H1 (cell line): Measurements from ENCODE around the gene OR6F1. TPM values are rescaled to one million over a fixed set of nuclear protein-coding genes. Genes with fewer than 3 reads are reported as not detected.

Experiments used
- CTCF ChIA-PET: fragments of 300-600 bp; sonication (Branson Sonifier 250); formaldehyde crosslinking; loops from one replicate; lab custom pipeline; 2021; ENCODE audit not compliant: partially characterized antibody; lab: Charles Lee
- POLR2A ChIA-PET: fragments of 300-600 bp; sonication (Branson Sonifier 250); formaldehyde crosslinking; loops from one replicate; lab custom pipeline; 2021; ENCODE audit warnings: inconsistent platforms; ENCODE audit not compliant: partially characterized antibody; lab: Charles Lee
- DNase-seq, 2 experiments: peaks; one replicate each; pipeline versions ENCODE4 v3.0.0 to v3.0.0-alpha.2; 2010 to 2022; ENCODE audit warnings: low spot score in 2 of 2, low read depth in 1 of 2, mixed read lengths in 1 of 2
- FAIRE-seq: peaks from 2 replicates; lab custom pipeline; 2011; peaks lifted over from hg19 to GRCh38; lab: Jason Lieb, UNC
- H2AFZ ChIP-seq: 2 replicates; pipeline ENCODE4 v1.8.1; 2012; ENCODE audit warnings: low read length, inconsistent platforms
- H2AK5ac ChIP-seq: 2 replicates; pipeline ENCODE4 v1.6.1; 2013; ENCODE audit warnings: low read depth, low read length
- H2BK120ac ChIP-seq: replicated peaks from 2 replicates; pipeline ENCODE3; 2013; ENCODE audit warnings: low read depth, low read length, inconsistent platforms
- H2BK12ac ChIP-seq: 2 replicates; pipeline ENCODE4 v1.6.1; 2013; ENCODE audit warnings: low read depth, low read length
- H2BK15ac ChIP-seq: 2 replicates; pipeline ENCODE4 v1.6.1; 2013; ENCODE audit warnings: low read length
- H2BK20ac ChIP-seq: 2 replicates; pipeline ENCODE4 v1.6.1; 2013; ENCODE audit warnings: low read length
- H2BK5ac ChIP-seq: 2 replicates; pipeline ENCODE4 v1.6.1; 2013; ENCODE audit warnings: low read depth, low read length
- H3K14ac ChIP-seq: 2 replicates; pipeline ENCODE4 v1.6.1; 2013; ENCODE audit warnings: inconsistent platforms; ENCODE audit not compliant: insufficient read length
- H3K18ac ChIP-seq: 2 replicates; pipeline ENCODE4 v1.6.1; 2013; ENCODE audit warnings: low read length; ENCODE audit errors: extremely low read depth
- H3K23ac ChIP-seq: 2 replicates; pipeline ENCODE4 v1.6.1; 2013; ENCODE audit warnings: inconsistent platforms; ENCODE audit not compliant: insufficient read length
- H3K23me2 ChIP-seq: 2 replicates; pipeline ENCODE4 v1.6.1; 2013; ENCODE audit warnings: low read depth, low read length
- H3K27ac ChIP-seq: 2 replicates; pipeline ENCODE4 v1.6.1; 2011; ENCODE audit warnings: low read depth, low read length, inconsistent platforms
- H3K27me3 ChIP-seq, 4 experiments: replicated peaks in 1 of 4; 1 replicate in 1 of 4; 2 replicates in 3 of 4; pipeline versions ENCODE4 v1.6.1 to v1.8.1; 2011 to 2013; ENCODE audit warnings: low read length in 3 of 4, mild to moderate bottlenecking in 3 of 4, inconsistent platforms in 2 of 4, mixed read lengths in 2 of 4, moderate library complexity in 1 of 4; ENCODE audit not compliant: control insufficient read depth in 3 of 4, insufficient read depth in 3 of 4; ENCODE audit errors: extremely low read depth in 1 of 4
- H3K36me3 ChIP-seq, 4 experiments: 2 replicates each; pipeline versions ENCODE4 v1.6.1 to v1.8.1; 2011 to 2013; ENCODE audit warnings: mild to moderate bottlenecking in 4 of 4, low read length in 3 of 4, moderate library complexity in 2 of 4, control low read depth in 1 of 4, inconsistent platforms in 1 of 4; ENCODE audit not compliant: insufficient read depth in 4 of 4, control insufficient read depth in 2 of 4
- H3K4ac ChIP-seq: replicated peaks from 2 replicates; pipeline ENCODE3; 2013; ENCODE audit warnings: low read length, low read depth, mixed read lengths, inconsistent platforms; ENCODE audit not compliant: insufficient read length
- H3K4me1 ChIP-seq, 4 experiments: replicated peaks in 1 of 4; 1 replicate in 1 of 4; 2 replicates in 3 of 4; pipeline versions ENCODE4 v1.6.1 to v1.8.1; 2011 to 2013; ENCODE audit warnings: low read length in 3 of 4, inconsistent platforms in 2 of 4, mixed read lengths in 1 of 4; ENCODE audit not compliant: insufficient read depth in 4 of 4, control insufficient read depth in 3 of 4
- H3K4me2 ChIP-seq, 2 experiments: 2 replicates each; pipeline versions ENCODE4 v1.6.1 to v1.8.1; 2011 to 2013; ENCODE audit warnings: low read depth in 2 of 2, low read length in 2 of 2, control low read depth in 1 of 2, inconsistent platforms in 1 of 2, mild to moderate bottlenecking in 1 of 2; ENCODE audit not compliant: insufficient read depth in 1 of 2
- H3K4me3 ChIP-seq, 4 experiments: fragments of 200-600, 300-600 bp in 1 of 4; sonication (generic), shearing (Covaris generic), sonication (Bioruptor Twin) in 1 of 4; 2 replicates each; pipeline versions ENCODE4 v1.5.1 to v1.8.1; 2011 to 2016; ENCODE audit warnings: low read length in 4 of 4, low read depth in 3 of 4, control low read depth in 2 of 4, inconsistent platforms in 2 of 4, mild to moderate bottlenecking in 2 of 4, mixed read lengths in 1 of 4, moderate library complexity in 1 of 4; ENCODE audit not compliant: insufficient read depth in 2 of 4; ENCODE audit errors: extremely low read depth in 1 of 4
- H3K56ac ChIP-seq: replicated peaks from 2 replicates; pipeline ENCODE3; 2013; ENCODE audit warnings: low read depth, mild to moderate bottlenecking, mixed read lengths, low read length, inconsistent platforms; ENCODE audit not compliant: insufficient read length
- H3K79me1 ChIP-seq: 2 replicates; pipeline ENCODE4 v1.6.1; 2013; ENCODE audit warnings: low read depth, low read length, control low read depth
- H3K79me2 ChIP-seq, 2 experiments: 2 replicates each; pipeline versions ENCODE4 v1.6.1 to v1.8.1; 2012 to 2013; ENCODE audit warnings: low read length in 2 of 2, mild to moderate bottlenecking in 2 of 2, inconsistent platforms in 1 of 2; ENCODE audit not compliant: insufficient read depth in 2 of 2, control insufficient read depth in 1 of 2
- H3K9ac ChIP-seq, 4 experiments: replicated peaks in 1 of 4; 1 replicate in 1 of 4; 2 replicates in 3 of 4; pipeline versions ENCODE4 v1.6.1 to v1.8.1; 2011 to 2013; ENCODE audit warnings: low read depth in 3 of 4, low read length in 3 of 4, control low read depth in 2 of 4, mild to moderate bottlenecking in 2 of 4, moderate library complexity in 2 of 4, inconsistent platforms in 1 of 4; ENCODE audit errors: extremely low read depth in 1 of 4
- H3K9me3 ChIP-seq, 2 experiments: 2 replicates each; pipeline versions ENCODE4 v1.6.1 to v1.8.1; 2012 to 2013; ENCODE audit warnings: mild to moderate bottlenecking in 2 of 2, moderate library complexity in 2 of 2, control low read depth in 1 of 2, inconsistent platforms in 1 of 2, low read depth in 1 of 2, low read length in 1 of 2, mixed read lengths in 1 of 2; ENCODE audit not compliant: insufficient read depth in 2 of 2
- H4K20me1 ChIP-seq, 2 experiments: replicated peaks in 1 of 2; 2 replicates each; pipeline versions ENCODE3 to v1.8.1; 2011 to 2013; ENCODE audit warnings: inconsistent platforms in 2 of 2, low read length in 2 of 2, mild to moderate bottlenecking in 1 of 2; ENCODE audit not compliant: insufficient read depth in 2 of 2, control insufficient read depth in 1 of 2
- H4K5ac ChIP-seq: 2 replicates; pipeline ENCODE4 v1.6.1; 2013; ENCODE audit warnings: low read length, low read depth, mixed read lengths, inconsistent platforms; ENCODE audit not compliant: insufficient read length
- H4K8ac ChIP-seq: 2 replicates; pipeline ENCODE4 v1.8.0; 2013; ENCODE audit warnings: mild to moderate bottlenecking, moderate library complexity, low read length, inconsistent platforms; ENCODE audit not compliant: insufficient read depth; ENCODE audit errors: extremely low read depth
- H4K91ac ChIP-seq: replicated peaks from 2 replicates; pipeline ENCODE3; 2013; ENCODE audit warnings: low read length, mixed read lengths, inconsistent platforms; ENCODE audit not compliant: insufficient read length
- BCL11A ChIP-seq, 2 experiments: IDR thresholded peaks; one replicate each; pipeline ENCODE4 v1.6.1; 2011; ENCODE audit warnings: low read depth in 2 of 2, low read length in 2 of 2, mild to moderate bottlenecking in 2 of 2
- HDAC6 ChIP-seq: IDR thresholded peaks from one replicate; pipeline ENCODE4 v1.7.1; 2012; ENCODE audit warnings: low read depth, mild to moderate bottlenecking, inconsistent platforms, low read length, moderate library complexity
- WGBS, 2 experiments: shearing (Covaris generic) in 1 of 2; methylation state at CpG; one replicate each; pipeline versions ENCODE4 v1.1.6 to v1.1.7; 2013 to 2015; ENCODE audit warnings: low lambda C conversion rate in 2 of 2, mixed read lengths in 2 of 2, inconsistent platforms in 1 of 2, low coverage in 1 of 2, missing lambda C conversion rate in 1 of 2; ENCODE audit not compliant: insufficient replicate concordance in 2 of 2, insufficient coverage in 1 of 2, insufficient read length in 1 of 2; ENCODE audit errors: extremely low coverage in 1 of 2, missing lambda C conversion rate in 1 of 2; 5-methylcytosine and 5-hydroxymethylcytosine counted together
- polyA plus RNA-seq, 7 experiments: library from polyadenylated mRNA; depleted of rRNA in 3 of 7; stranded (reverse) in 5 of 7; unstranded in 2 of 7; fragments of >200 nt in 5 of 7; fragments of 200-250 nt in 2 of 7; gene quantifications; 1 replicate in 5 of 7; 2 replicates in 1 of 7; 4 replicates in 1 of 7; pipeline versions ENCODE4 v1.2.1 to v1.2.3, GENCODE V29; 2011 to 2013; ENCODE audit warnings: missing spikeins in 2 of 7, mixed read lengths in 2 of 7
- total RNA-seq: library from RNA; stranded (reverse); fragmentation: NEBNext Ultra II Directional; extraction: Animal tissue kit (Norgen Biotek cat#: 25700); gene quantifications from 2 replicates; pipeline ENCODE4 v1.2.1, GENCODE V29; 2021

OR6F1 gene
- total and polyA plus RNA-seq, 2 of the 8 experiments (the other 6 are each of a cell fraction or from before 2014, with no cell fraction given): not detected

- Histone ChIP-seq H3K79me2 (no peaks in the 10 kb centered on the region), H4K20me1 (no peaks in the 10 kb centered on the region), H3K4me3 (no peak within 1 kb of the TSS), H2BK15ac (no peak within 1 kb of the TSS), H3K23ac (no peak within 1 kb of the TSS), H4K91ac (no peak within 1 kb of the TSS), H3K36me3 (no peaks in the 10 kb centered on the region), H2AFZ (no peak within 1 kb of the TSS), H3K23me2 (no peaks in the 10 kb centered on the region), H2AK5ac (no peak within 1 kb of the TSS), H3K14ac (no peak within 1 kb of the TSS), H3K56ac (no peak within 1 kb of the TSS), H4K5ac (no peak within 1 kb of the TSS), H2BK5ac (no peak within 1 kb of the TSS), H3K9me3 (peaks cover 7 to 15% of the 10 kb centered on the region in 2 experiments; a peak in 2 of 4 replicates), H3K79me1 (no peaks in the 10 kb centered on the region), H2BK120ac (no peak within 1 kb of the TSS), H3K4me2 (no peak within 1 kb of the TSS), H2BK20ac (no peak within 1 kb of the TSS), H2BK12ac (no peak within 1 kb of the TSS), H3K9ac (no peak within 1 kb of the TSS), H4K8ac (no peak within 1 kb of the TSS), H3K18ac (no peak within 1 kb of the TSS), H3K27ac (no peak within 1 kb of the TSS), H3K27me3 (no peaks in the 10 kb centered on the region), H3K4ac (no peak within 1 kb of the TSS), H3K4me1 (no peaks in the 10 kb centered on the region)
- POLR2A ChIA-PET: no interaction called here
- DNase-seq: no peak
- no peak for FAIRE-seq
- WGBS, 2 experiments: 73% methylated on average over 1 of the region's 1 CpG; no CpG with 5 or more reads in 1 of the 2 experiments
- CTCF ChIA-PET: no interaction called here
- no peak for TF ChIP-seq HDAC6
- TF ChIP-seq BCL11A (IDR thresholded peaks at IDR 0.05; ENCODE audit: low read depth in 2 of 2, low read length in 2 of 2): no peak
Observed at GRCh38 chr1:247679639-247680038, 36.8 kb downstream of the OR6F1 start, which contains the start of gene OR13G1. OR13G1 (minus strand) TSS chr1:247679739; CDS start chr1:247673041, 6,698 bp downstream.
